Superior temporal gyrus (tissue), 1 donor: Measurements from ENCODE around the gene ACP2.
A peak's percentile ranks its signal among the peaks of the same experiment; 100 is the strongest.

Experiments used
- DNase-seq: peaks from one replicate; pipeline ENCODE4 v3.0.0-alpha.2; 2016; ENCODE audit errors: extremely low spot score

Gene ACP2

DNA sequence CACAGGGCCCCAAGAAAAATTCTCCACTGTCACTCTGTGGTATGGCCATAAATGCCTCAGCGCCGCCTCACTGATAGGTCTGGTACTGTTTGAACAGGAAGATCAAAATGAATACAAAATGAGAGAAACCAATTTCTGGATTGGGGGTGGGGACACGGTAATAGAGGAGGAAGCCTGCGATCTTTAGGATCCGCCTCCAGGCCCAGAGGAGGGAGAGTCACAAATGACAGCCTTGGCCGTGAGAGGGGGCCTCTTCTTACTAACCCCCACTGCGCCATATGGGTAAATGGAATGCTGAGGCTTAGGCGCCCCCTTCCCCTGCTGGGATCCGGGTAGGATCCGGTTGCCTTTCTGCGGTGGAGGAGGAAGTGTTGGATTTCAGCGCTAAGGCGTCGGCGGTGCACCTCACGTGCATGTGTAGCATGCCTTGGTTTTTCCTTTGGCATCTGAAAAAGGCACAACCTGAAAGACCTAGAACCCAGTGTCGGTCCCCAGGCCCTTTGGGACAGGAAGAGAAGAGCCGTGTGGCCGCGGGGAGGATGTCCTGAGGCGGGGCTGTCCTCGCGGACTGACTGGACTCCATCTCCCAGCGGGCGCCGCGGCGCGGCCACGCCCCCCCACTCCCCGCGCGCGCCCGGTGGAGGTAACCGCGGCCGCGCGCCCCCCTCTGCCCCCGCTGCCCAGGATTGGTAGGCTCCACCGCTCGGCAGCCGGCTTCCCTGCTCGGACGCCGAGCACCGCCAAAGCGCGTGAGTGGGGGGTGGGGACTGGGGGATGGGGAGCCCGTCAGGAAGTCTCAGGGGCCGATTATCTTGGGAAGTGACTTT is 20.6 kb upstream of the ACP2 start:
- DNase-seq, result peak; percentile 87

DNA sequence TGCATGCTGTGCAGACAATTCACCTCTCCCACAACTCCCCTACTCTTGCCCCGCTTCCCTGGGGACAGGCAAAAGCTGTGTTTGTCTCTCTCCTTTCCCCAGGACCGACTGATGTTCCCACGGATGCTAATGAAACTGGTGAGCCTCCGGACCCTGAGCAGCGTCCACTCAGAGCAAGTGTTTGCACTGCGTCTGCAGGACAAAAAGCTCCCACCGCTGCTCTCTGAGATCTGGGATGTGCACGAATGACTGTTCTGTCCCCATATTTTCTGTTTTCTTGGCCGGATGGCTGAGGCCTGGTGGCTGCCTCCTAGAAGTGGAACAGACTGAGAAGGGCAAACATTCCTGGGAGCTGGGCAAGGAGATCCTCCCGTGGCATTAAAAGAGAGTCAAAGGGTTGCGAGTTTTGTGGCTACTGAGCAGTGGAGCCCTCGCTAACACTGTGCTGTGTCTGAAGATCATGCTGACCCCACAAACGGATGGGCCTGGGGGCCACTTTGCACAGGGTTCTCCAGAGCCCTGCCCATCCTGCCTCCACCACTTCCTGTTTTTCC is 19.9 kb upstream of the ACP2 start:
- no peak for DNase-seq

DNA sequence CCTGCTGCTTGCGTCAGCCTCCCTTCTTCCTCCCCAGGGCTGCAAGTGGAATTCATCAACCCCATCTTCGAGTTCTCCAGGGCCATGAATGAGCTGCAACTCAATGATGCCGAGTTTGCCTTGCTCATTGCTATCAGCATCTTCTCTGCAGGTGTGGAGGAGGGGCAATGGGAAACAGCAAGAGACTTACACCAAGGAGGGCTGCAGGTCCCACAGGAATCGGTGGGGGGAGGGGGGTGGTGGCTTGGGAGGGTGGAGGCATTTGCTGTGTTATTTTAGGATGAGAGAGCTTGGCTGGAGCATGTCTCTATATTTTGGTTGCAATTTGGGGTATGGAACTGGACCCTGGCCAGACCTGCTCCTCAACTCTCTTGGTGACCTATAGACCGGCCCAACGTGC is 19.3 kb upstream of the ACP2 start:
- no peak for DNase-seq

DNA sequence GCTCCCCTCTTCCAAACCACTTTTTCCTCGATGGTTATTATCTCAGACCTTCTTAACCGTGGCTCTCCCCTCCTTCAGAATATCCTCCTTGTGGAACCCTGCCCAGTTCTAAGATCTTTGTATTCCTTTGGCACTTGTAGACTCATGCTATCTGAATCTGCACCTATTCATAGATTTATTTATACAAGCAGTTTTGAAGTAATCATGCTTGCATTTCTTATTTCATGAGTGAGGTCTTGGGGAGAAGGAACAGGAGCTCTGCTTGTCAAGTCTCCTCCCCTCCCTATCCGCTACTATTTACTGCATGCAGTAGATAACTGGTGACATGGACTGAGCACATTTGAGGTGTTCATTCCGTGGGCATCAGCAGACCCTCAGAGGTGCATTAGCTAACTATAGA is 15.9 kb upstream of the ACP2 start:
- no peak for DNase-seq

DNA sequence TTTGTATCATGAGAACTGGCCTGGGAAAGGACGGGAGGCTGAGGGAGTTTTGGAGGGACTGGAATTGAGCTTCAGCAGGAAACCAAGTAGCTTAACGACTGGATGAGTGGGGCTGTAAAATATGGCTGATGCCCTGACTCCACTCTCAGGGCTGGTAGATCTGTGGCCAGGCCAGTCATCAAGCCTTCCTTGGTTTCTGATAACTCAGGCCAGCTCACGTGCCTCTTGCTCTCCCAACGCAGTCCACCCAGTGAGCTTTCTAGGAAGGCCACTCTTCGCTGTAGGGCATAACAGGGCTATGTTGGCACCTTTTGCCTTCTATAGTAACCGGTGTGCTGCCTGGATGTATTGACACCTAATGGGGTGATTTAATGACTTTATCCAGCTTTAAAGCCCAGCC is 15.5 kb upstream of the ACP2 start:
- no peak for DNase-seq

DNA sequence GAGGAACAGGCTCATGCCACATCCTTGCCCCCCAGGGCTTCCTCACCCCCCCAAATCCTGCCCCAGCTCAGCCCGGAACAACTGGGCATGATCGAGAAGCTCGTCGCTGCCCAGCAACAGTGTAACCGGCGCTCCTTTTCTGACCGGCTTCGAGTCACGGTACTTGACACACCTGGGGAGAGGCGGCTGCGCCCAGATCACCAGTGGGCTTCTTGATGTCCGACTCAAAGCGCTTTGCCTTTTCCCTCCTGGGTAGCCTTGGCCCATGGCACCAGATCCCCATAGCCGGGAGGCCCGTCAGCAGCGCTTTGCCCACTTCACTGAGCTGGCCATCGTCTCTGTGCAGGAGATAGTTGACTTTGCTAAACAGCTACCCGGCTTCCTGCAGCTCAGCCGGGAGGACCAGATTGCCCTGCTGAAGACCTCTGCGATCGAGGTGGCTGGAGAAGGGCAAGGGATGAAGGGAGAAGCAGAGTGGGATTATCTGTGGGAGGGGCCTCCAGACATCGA is 12.7 kb upstream of the ACP2 start:
- no peak for DNase-seq

DNA sequence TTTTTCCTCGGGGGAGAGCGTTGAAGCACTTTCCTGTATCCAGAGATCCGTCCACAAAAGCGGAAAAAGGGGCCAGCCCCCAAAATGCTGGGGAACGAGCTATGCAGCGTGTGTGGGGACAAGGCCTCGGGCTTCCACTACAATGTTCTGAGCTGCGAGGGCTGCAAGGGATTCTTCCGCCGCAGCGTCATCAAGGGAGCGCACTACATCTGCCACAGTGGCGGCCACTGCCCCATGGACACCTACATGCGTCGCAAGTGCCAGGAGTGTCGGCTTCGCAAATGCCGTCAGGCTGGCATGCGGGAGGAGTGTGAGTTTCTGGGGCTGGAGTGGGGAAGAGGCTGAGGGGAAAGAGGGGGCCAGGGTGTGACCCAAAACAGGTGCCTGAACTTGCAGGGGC is 11.8 kb upstream of the ACP2 start:
- DNase-seq, result no peak

DNA sequence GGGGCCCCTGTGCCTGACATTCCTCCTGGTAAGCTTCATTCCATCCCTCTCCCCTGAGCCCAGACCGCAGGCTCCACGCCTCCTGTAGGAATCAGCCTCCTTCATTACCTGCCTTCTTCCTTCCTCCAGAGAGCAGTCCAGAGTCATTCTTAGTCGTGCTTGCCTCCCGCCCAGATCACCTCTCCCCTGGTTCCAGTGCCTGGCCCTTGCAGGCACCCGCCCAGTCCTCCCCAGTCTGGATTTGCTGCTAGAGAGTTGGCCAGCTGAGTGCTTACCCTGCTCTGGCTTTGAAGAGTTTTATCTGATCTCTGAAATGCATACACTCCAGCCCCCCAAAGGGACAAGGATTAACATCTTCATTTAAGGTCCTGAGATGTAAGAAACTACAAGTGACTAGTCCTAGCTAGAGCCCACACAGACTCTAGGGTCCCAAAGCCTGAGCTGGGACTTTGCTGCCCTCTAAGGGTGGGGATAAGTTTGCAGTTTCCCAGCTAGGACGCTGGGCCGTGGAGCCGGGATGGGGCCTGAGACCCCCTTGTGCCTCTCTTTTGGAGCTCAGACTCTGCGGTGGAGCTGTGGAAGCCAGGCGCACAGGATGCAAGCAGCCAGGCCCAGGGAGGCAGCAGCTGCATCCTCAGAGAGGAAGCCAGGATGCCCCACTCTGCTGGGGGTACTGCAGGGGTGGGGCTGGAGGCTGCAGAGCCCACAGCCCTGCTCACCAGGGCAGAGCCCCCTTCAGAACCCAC is 10.8 kb upstream of the ACP2 start:
- peak; percentile 40 for DNase-seq

DNA sequence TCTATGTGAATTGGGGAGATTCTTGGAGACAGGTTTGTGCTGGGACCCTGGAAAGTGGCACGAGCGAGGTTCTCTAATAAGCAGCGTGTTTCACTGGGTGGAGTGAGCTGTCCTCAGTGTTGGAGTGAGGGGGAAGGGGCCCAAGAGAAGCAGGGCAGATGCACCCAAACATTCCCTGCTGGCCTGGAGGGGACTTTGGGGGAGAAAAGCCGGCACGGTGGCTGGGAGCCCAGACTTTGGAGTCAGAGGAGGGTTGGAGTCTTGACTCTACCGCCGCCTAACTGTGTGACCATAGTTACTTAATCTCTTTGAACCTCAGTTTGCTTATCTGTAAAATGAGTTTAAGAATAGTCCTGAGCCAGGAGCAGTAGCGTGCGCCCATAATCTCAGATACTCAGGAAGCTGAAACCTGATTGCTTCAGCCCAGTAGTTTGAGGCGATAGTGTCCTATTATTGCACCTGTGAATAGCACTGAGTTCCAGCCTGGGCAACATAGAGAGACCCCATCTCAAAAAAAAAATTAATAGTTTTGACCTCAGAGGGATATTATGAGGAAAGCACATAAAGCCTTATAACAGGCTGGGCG is 9.8 kb upstream of the ACP2 start:
- no peak for DNase-seq

DNA sequence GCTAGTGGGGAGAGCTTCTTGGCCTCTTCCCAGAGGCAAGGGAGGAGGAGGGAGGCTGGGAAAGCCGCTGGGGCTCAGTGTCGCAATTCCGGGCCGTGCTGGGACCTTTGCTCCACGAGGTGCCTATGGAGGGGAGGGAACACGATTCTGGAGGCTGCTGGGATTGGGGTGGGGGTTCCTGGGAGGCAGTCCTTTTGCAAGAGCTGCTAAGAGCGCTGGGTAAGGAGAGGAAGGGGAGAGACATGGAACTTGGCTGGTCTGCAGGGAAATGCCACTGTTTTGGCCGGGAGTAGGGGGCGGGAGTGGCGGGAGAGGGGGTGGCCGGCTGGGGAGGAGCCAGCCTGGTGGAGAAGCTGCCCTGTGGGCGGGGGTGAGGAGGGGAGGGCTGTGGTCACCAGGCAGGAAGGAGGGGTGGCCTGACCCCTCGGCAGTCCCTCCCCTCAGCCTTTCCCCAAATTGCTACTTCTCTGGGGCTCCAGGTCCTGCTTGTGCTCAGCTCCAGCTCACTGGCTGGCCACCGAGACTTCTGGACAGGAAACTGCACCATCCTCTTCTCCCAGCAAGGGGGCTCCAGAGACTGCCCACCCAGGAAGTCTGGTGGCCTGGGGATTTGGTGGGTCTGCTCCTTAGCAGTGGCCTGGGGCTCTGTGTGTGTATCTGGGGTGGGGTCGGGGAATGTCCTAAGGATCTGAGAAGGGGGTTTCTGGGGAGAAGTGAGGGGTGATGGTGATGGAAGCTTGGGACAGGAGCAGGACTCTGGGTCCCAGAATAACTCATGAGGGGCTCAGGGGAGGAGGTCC is 9.1 kb upstream of the ACP2 start, which contains the start of gene NR1H3:
NR1H3 (plus strand) TSS at position 480 of the 800 bp plus-strand sequence. CDS start 1,221 bp downstream, outside the sequence.
- DNase-seq, result no peak

DNA sequence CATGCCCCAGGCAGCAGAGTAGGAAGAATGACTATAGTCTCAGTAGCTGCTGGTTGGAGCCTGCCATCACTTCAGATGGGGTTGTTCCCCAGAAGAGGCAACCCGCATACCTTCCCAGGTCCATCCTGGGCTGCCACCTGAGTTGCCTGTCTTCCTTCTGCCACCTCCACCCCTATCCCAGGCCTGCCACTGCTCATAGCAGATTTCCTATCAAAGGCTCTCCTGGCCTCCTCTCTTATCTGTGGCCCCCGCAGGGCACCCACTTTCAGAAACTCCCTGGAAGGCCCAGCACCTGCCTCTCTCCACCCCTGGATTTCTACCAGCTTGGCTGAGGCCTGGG is 8.5 kb upstream of the ACP2 start:
- no peak for DNase-seq

DNA sequence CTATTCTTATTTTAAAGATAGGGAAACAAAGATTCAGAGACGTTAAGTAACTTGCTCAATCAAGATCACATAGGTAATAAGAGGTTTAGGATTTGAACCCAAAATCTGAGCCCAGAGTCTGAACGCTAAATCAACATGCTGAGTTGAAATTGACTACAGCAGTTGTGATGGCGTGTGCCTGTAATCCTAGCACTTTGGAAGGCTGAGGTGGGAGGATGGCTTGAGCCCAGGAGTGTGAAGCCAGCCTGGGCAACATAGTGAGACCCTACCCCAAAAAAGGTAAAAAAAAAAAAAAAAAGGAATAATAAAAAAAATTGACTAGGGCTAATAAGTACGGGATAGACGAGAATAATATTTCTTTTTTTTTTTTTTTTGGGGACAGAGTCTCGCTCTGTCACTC is 7.8 kb upstream of the ACP2 start:
- DNase-seq, result no peak

DNA sequence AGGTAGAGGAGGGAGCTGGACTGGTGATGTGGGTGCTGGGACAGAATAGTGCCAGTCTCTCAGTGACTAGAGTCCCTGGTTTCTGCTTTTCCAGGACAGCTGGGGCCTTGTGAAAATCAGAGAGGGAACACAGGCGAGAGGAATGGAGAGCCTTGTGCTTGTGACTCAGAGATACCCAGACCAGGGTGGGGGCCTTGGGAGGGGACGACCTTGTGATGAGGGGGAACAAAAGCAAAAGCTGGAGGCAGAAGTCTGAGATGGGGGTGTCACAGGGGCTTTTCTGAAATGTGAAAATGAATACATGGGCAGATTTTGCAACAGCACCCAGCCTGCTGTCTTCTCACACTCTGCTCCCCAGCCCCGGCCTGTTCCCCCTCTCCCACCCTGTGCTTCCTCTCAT is 5.8 kb upstream of the ACP2 start:
- no peak for DNase-seq

DNA sequence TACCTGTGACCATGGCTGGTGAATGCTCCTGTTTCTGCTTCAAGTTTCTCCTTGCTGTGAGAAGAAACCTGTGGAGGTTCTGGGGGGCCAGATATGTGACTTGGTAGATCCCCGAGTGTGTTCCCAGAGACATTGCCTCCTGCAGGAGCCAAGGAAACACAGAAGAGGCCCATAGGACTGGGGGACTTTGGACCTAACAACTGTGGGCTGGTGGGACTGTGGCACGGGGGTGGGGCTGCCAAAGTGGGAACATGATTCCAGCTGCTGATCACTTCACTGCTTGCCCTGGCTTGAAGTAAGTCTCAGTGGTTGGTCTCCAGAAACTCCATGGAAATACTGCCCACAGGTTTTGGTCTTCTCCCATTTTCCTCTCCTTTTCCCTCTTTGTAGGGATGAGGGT is 5.0 kb upstream of the ACP2 start:
- no peak for DNase-seq

DNA sequence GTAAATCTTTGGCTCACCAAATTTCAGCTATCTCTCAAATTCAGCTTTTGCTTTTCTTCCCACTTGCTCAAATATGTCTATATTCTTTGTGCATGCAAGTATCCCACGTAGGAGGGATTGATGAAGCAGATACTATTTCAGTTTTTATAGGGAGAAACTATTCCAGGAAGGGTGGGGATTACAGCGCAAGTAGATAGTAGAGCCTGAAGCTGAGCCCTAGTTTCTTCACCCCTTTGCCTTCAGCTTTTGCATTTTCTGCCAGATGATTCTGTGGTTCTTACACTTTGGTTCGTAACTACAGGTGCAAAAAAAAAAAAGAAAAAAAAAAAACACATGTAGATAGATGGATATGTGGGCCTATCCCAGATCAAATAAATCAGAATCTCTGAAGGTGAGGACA is 3.1 kb upstream of the ACP2 start:
- no peak for DNase-seq

DNA sequence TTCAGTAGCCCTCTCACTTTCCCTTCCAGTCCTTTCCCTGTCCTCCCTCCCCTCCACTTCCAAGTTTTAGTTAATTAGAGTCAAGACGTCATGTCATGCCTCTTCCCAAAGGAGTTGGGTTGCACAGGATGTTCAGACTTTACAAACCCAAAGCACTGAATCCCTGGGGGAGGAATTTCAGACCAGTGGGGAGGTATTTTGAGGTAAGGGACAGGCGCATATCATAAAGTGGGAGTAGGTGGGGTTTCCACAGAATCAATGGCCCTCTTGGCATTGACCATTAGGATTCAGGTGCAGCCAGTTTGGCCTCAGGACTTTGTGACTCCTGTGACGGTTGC is 733 bp upstream of the ACP2 start:
- no peak for DNase-seq

DNA sequence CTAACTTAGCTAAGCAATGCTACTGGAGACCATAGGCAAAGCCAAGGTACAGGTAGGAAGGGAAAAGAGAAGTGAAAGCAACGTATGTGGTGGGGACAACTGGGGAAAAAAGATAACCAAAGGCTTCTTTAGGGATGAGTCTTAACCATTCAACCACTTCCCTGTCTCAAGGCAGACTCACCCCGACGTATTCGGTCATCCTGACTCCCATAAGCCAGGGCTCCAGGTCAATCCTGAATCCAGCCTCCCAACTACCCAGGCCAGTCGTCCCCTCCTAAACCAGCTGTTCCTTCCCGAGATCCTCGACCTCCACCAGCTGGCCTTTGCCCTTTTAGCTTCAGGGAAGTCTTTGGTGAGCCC is 330 bp downstream of the ACP2 start:
- no peak for DNase-seq

DNA sequence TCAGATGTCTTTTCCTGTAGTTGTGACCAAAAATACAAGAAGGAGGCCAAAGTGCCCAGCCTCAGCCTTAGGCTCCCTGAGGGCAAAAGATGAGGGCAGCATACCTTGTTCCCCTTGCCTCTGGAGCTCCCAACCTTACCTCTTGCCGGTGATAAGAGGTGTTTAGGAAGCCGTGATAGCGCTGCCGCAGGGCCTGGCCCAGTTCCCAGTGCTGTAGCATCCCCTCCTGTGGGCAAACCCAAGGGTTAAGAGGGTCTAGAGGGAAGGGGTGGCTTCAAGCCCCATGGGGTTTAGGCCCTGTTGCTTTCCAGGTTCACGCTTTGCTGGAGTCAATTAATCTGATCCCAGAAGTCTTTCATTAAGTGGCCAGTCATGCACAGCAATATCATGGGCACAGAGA is 1.1 kb downstream of the ACP2 start:
- DNase-seq, result no peak

DNA sequence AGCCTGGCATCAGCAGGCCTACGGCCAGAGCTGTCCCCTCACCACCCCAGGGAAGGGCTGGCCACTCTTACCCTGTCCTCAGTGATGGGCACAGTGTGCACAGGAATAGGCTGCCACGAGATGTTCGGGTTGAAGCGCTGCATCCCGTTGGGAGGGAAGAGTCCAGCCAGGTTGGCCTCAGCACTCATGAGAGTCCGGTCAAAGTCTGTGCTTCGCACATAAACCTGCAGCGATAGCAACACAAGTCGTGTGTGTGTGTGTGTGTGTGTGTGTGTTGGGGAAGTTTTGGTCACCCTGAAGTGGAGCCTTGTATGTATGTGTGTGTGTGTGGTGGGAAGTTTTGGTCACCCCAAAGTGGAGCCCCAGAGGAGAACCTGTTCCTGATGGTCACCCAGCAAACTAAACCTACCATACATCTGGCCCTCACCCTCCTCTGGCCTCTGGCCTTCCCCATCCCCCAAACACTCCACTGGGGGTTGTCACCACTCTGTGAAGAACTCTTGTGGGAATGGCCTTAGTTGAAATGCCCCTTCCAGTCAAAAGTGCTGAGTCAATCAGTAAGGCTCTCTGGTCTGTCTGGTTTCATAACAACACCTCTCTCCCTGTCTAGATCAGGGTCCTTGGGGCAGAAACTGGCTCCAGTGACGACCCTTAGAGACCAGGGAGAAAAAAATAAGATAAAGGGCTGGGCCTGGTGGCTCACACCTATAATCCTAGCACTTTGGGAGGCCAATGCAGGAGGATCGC is 2.8 kb downstream of the ACP2 start:
- no peak for DNase-seq

DNA sequence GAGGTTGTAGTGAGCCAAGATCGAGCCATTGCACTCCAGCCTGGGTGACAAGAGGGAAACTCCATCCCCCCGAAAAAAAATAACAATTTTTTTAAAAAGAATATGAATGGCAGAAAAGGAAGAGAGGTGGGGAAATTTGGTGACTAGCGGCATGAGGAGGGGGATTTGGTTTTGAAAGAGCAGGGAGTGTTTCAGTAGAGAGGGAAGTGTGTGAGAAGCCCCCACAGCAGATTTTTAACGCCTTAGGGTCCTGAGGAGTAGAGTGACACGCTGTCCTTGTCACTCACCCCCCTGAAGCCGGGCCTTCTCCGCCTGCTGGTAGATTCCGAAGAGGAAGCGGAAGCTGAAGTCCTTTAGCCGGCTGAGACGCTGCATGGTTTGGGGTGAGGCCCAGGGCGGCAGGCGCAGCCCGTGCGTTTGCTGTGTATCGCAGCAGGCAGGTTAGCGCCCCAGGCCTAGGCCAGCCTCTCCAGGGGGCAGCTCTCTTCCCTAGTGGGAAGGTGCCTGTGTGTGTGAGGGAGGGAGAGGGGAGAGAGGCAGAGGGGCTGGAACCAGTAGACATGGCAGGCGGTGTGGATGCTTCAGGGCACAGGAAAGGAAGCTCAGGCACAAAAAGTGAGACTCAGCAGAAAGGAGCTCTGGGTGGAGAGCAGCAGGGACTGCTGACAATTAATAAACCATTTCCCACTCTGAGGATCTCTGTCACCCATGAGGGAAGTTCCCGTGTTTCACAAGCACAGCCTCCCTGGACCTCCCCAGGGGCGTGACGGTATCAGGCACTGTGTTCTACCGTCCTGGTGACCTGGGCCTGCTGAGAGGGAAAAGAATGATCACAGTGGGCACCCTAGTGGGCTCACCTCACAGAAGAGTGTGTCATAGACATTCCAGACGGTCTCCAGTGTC is 3.9 kb downstream of the ACP2 start:
- no peak for DNase-seq
